ENCODE measurements around the gene RASEF. TPM values are rescaled to one million over a fixed set of nuclear protein-coding genes. Genes with fewer than 3 reads are reported as not detected.

Gene RASEF
- total RNA-seq (10 to 100 TPM; 13.8 to 27.3 (median 22.8) TPM), polyA plus RNA-seq (10 to 100 TPM; 10.3 to 12.8 TPM)

DNA sequence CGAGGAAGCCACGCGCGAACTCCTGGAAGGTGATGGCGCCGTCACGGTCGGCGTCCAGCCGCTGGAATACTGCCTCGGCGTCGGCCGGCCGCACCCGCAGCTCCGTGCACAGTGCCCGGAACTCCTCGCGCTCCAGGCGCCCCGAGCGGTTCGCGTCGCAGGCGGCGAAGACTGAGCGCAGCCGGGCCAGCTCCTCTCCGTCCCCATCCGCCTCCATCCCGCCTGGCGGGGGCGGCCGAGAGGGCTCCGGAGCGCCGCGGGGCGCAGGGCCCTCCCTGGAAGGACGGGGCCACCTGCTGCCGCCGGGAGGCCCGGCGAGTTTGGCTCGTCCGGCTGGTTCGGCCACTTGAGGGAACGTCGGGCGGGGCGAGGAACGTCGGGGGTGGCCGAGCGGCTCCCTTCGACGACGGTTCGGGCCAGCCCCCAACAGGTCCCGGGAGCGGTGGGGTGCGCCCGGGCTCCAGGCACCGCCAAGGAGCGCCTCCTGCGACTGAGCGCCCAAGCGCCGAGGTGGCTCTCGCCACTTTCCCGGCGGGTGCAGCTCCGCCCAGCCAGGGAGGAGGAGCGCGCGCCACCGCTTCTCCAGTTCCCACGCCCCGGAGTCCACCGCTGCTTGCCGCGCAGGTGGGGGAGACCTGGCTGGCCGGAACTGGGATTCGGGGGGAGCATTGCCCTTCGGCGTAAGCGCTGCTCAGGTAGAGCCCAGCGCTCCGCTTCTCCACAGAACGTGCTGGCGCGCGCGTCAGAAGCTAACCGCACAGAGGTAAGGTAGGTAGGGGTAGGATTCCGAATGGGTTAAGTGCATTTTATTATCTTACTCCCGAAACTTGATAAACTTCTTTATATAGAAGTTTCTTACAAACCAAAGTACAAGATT, at the start of gene RASEF:
TSS of gene RASEF (minus strand) at position 492 of the 877 bp plus-strand sequence. CDS start at position 217, 275 bp downstream.
- TF ChIP-seq, protein P1, sequence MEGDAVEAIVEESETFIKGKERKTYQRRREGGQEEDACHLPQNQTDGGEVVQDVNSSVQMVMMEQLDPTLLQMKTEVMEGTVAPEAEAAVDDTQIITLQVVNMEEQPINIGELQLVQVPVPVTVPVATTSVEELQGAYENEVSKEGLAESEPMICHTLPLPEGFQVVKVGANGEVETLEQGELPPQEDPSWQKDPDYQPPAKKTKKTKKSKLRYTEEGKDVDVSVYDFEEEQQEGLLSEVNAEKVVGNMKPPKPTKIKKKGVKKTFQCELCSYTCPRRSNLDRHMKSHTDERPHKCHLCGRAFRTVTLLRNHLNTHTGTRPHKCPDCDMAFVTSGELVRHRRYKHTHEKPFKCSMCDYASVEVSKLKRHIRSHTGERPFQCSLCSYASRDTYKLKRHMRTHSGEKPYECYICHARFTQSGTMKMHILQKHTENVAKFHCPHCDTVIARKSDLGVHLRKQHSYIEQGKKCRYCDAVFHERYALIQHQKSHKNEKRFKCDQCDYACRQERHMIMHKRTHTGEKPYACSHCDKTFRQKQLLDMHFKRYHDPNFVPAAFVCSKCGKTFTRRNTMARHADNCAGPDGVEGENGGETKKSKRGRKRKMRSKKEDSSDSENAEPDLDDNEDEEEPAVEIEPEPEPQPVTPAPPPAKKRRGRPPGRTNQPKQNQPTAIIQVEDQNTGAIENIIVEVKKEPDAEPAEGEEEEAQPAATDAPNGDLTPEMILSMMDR (IDR thresholded peaks at IDR 0.05): no peak
- WGBS, 2 donors: 1% methylated on average over 81 to 99 of the region's 99 CpGs
- Histone ChIP-seq H3K27me3 (no peaks in the 10 kb centered on the region), H3K4me3 (peak within 1 kb of the TSS; percentile 41 to 80 (median 70)), H3K4me1 (peaks cover 11 to 13% (median 12%) of the 10 kb centered on the region in 3 donors), H3K27ac (peak within 1 kb of the TSS; percentile 95 to 100 (median 98)), H3K9me3 (no peaks in the 10 kb centered on the region), H3K36me3 (no peaks in the 10 kb centered on the region)
- ATAC-seq: peak; percentile 69 to 82 (median 79)
- intact Hi-C loops (cut with DNase I): no loop called here
- FAIRE-seq: no peak
- DNase-seq: peak; percentile 89 to 94 (median 92)

- TF ChIP-seq, protein P1 (IDR thresholded peaks at IDR 0.05): no peak
- FAIRE-seq: no peak
- ATAC-seq: no peak
- no peak overlapping the region for H3K27ac ChIP-seq
- WGBS, 2 donors: 97% methylated on average over 3 of the region's 3 CpGs
- intact Hi-C loops (cut with DNase I): no loop called here
- H3K36me3 ChIP-seq: no peaks in the 10 kb centered on the region
- no peak overlapping the region for H3K4me3 ChIP-seq
- no peaks in the 10 kb centered on the region for H3K27me3 ChIP-seq
- no peaks in the 10 kb centered on the region for H3K4me1 ChIP-seq
- DNase-seq: no peak
- H3K9me3 ChIP-seq: no peaks in the 10 kb centered on the region
These were observed 48.2 kb upstream of the RASEF start for GRCh38 chr9:83111169-83111568.

GRCh38 chr9:83109296-83109695, 46.4 kb upstream of the RASEF start:
- no peak overlapping the region for H3K27ac ChIP-seq
- TF ChIP-seq, protein P1 (IDR thresholded peaks at IDR 0.05): no peak
- H3K9me3 ChIP-seq: no peaks in the 10 kb centered on the region
- no peaks in the 10 kb centered on the region for H3K36me3 ChIP-seq
- 72 to 74% methylated on average over 3 of the region's 3 CpGs for WGBS, 2 donors
- H3K27me3 ChIP-seq: no peaks in the 10 kb centered on the region
- H3K4me3 ChIP-seq: no peak overlapping the region
- intact Hi-C loops (cut with DNase I): no loop called here
- DNase-seq (no peak), FAIRE-seq (no peak), ATAC-seq (no peak)
- no peaks in the 10 kb centered on the region for H3K4me1 ChIP-seq

DNA sequence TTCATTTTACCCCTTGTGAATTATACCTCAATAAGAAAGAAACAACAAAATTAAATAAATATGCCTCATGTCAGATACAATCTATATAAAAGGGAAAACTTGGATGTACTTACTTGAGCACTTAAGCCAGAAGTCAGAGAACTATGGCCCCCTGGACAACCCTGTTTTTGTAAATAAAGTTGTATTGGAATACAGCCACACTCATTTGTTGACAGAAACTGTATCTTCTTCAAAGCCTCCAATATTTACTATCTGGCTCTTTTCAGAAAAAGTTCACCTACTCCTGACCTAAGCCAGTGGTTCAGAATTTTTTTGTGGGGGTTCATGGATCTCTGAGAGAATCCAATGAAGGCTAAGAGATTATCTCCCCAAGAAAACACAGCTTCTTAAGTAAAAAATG, 45.3 kb upstream of the RASEF start:
- Histone ChIP-seq H3K4me3 (no peak overlapping the region), H3K27me3 (no peaks in the 10 kb centered on the region), H3K27ac (no peak overlapping the region), H3K4me1 (no peaks in the 10 kb centered on the region), H3K36me3 (no peaks in the 10 kb centered on the region), H3K9me3 (no peaks in the 10 kb centered on the region)
- TF ChIP-seq, protein P1 (IDR thresholded peaks at IDR 0.05): no peak
- no peak for FAIRE-seq
- intact Hi-C loops (cut with DNase I): no loop called here
- no peak for DNase-seq
- no peak for ATAC-seq

- no peak for DNase-seq
- H3K27me3 ChIP-seq: no peaks in the 10 kb centered on the region
- no peak overlapping the region for H3K27ac ChIP-seq
- no peaks in the 10 kb centered on the region for H3K9me3 ChIP-seq
- peak; percentile 50 to 67 (median 58) for ATAC-seq
- FAIRE-seq: no peak
- intact Hi-C loops (cut with DNase I): no loop called here
- H3K4me3 ChIP-seq: no peak overlapping the region
- TF ChIP-seq, protein P1 (IDR thresholded peaks at IDR 0.05): no peak
- no peaks in the 10 kb centered on the region for H3K36me3 ChIP-seq
- 25 to 29% methylated on average over 2 of the region's 2 CpGs for WGBS, 2 donors
- H3K4me1 ChIP-seq: no peaks in the 10 kb centered on the region
These were observed 43.8 kb upstream of the RASEF start for GRCh38 chr9:83106772-83107171.
